ENCODE results near the gene ITGA7. TPM values are rescaled to one million over a fixed set of nuclear protein-coding genes. Genes with fewer than 3 reads are reported as not detected.

ITGA7 gene
- polyA plus RNA-seq, 1 of the 3 experiments (the other 2 are of a cell fraction), result 19.7 TPM

DNA sequence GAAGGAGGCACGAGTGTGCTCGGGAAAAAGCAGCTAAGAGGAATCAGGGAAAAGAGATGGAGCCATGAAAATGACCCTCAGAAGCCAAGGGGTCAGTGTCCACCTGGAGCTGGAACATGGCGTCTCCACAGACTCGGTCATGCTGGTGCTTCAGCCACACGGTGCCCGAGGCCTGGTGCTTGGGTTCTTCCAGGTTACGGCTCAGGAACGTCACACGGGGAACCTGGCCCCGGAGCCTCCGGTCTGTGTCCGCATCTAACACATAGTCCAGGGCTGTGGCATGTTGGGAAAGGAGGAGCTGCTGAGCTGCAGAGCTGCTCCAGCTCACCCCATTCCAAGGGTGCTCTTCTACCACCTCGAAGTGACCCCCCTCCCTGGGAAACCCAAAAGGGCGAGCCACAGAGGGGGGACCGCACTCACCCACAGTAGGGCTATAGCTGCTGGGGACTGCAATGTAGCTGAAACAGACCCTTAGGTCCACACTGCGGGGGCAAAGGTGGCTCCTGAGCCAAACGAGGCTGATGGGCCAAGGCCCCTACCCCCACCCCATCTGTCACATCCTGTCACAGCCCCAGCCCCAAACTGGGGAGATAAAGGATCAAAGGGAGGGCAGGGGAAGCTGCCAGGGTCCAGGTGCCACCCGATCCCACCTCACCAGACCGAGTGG, 10.8 kb downstream of the ITGA7 start:
- no peaks in the 10 kb centered on the region for H3K27me3 ChIP-seq (ENCODE audit: insufficient read depth)
- TF ChIP-seq TCF12 (IDR thresholded peaks at IDR 0.05) (no peak), MEF2A (IDR thresholded peaks at IDR 0.05; ENCODE audit: borderline replicate concordance, low read depth) (no peak), FOXM1 (IDR thresholded peaks at IDR 0.05; ENCODE audit: low read depth) (no peak)
- H3K4me2 ChIP-seq, result no peak overlapping the region
- no peak for DNase-seq
- H3F3A ChIP-seq (replicated peaks; ENCODE audit: insufficient read depth), result no peaks in the 10 kb centered on the region
- H4K20me1 ChIP-seq (ENCODE audit: insufficient read depth), result no peaks in the 10 kb centered on the region
- H3K4me3 ChIP-seq (ENCODE audit: low read depth in 2 of 2, low read length in 1 of 2), result no peak overlapping the region
- H3K9me3 ChIP-seq, result no peaks in the 10 kb centered on the region
- H3K79me2 ChIP-seq (ENCODE audit: insufficient read depth), result no peaks in the 10 kb centered on the region
- H3K36me3 ChIP-seq (replicated peaks in 1 of 2; ENCODE audit: control insufficient read depth in 1 of 2, insufficient read depth in 2 of 2, low read length in 1 of 2), result no peaks in the 10 kb centered on the region
- no peaks in the 10 kb centered on the region for H3K9me2 ChIP-seq
- H3K27ac ChIP-seq (ENCODE audit: low read depth in 2 of 2, low read length in 1 of 2), result no peak overlapping the region
- H3K4me1 ChIP-seq (ENCODE audit: control insufficient read depth in 1 of 2, insufficient read depth in 2 of 2, low read depth in 1 of 2, low read length in 1 of 2), result peaks cover 0 to 3% of the 10 kb centered on the region in 2 experiments; a peak in 1 of 4 replicates
- ChIA-PET POLR2A (no interaction called here), CTCF (interaction anchor here (1.3 to 2.1 kb wide), 2 partner anchors 9 to 41 kb away, joined by 4 to 12 read pairs; no protein-coding TSS in a partner anchor)
- H2AFZ ChIP-seq (ENCODE audit: low read depth), result no peak overlapping the region
- WGBS (ENCODE audit: low lambda C conversion rate), result 67% methylated on average over 11 of the region's 19 CpGs
- H3K9ac ChIP-seq, result no peak overlapping the region

DNA sequence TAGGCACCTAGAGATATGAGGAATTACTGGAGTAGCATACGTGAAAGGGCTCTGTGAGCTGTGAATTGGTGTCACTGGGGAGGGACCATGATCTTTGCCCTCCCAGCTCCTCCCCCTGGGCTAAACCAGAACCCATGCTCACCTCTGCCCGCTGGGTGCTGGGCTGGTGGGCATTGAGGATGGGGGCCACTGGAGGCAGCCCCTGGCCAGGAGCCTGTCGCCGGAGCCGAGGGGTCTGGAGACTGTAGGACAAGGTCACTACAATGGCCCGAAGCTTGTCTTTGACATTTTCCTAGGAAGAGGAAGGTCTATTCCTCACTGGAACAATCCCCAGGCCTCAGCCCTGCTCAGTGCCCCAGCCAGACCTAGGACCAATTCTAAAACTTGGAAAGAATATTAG, 11.6 kb downstream of the ITGA7 start:
- TF ChIP-seq CHD2 (IDR thresholded peaks at IDR 0.05; ENCODE audit: low read length, partially characterized antibody) (no peak), FOXM1 (IDR thresholded peaks at IDR 0.05; ENCODE audit: low read depth) (no peak), SIN3A (IDR thresholded peaks at IDR 0.05; ENCODE audit: borderline replicate concordance, low read depth, low read length) (no peak), GATA2 (CRISPR knock-in tag; IDR thresholded peaks at IDR 0.05) (no peak), NFIC (IDR thresholded peaks at IDR 0.05; ENCODE audit: borderline replicate concordance) (no peak), EZH2phosphoT487 (IDR thresholded peaks at IDR 0.05; ENCODE audit: borderline replicate concordance, low read depth) (no peak)
- TF ChIP-seq, protein P1, sequence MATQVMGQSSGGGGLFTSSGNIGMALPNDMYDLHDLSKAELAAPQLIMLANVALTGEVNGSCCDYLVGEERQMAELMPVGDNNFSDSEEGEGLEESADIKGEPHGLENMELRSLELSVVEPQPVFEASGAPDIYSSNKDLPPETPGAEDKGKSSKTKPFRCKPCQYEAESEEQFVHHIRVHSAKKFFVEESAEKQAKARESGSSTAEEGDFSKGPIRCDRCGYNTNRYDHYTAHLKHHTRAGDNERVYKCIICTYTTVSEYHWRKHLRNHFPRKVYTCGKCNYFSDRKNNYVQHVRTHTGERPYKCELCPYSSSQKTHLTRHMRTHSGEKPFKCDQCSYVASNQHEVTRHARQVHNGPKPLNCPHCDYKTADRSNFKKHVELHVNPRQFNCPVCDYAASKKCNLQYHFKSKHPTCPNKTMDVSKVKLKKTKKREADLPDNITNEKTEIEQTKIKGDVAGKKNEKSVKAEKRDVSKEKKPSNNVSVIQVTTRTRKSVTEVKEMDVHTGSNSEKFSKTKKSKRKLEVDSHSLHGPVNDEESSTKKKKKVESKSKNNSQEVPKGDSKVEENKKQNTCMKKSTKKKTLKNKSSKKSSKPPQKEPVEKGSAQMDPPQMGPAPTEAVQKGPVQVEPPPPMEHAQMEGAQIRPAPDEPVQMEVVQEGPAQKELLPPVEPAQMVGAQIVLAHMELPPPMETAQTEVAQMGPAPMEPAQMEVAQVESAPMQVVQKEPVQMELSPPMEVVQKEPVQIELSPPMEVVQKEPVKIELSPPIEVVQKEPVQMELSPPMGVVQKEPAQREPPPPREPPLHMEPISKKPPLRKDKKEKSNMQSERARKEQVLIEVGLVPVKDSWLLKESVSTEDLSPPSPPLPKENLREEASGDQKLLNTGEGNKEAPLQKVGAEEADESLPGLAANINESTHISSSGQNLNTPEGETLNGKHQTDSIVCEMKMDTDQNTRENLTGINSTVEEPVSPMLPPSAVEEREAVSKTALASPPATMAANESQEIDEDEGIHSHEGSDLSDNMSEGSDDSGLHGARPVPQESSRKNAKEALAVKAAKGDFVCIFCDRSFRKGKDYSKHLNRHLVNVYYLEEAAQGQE (IDR thresholded peaks at IDR 0.05; ENCODE audit: low read depth, low read length), result no peak
- TF ChIP-seq, protein P2, sequence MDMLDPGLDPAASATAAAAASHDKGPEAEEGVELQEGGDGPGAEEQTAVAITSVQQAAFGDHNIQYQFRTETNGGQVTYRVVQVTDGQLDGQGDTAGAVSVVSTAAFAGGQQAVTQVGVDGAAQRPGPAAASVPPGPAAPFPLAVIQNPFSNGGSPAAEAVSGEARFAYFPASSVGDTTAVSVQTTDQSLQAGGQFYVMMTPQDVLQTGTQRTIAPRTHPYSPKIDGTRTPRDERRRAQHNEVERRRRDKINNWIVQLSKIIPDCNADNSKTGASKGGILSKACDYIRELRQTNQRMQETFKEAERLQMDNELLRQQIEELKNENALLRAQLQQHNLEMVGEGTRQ (IDR thresholded peaks at IDR 0.05; ENCODE audit: borderline replicate concordance, low read depth, low read length), result no peak
- TF ChIP-seq, protein P3, sequence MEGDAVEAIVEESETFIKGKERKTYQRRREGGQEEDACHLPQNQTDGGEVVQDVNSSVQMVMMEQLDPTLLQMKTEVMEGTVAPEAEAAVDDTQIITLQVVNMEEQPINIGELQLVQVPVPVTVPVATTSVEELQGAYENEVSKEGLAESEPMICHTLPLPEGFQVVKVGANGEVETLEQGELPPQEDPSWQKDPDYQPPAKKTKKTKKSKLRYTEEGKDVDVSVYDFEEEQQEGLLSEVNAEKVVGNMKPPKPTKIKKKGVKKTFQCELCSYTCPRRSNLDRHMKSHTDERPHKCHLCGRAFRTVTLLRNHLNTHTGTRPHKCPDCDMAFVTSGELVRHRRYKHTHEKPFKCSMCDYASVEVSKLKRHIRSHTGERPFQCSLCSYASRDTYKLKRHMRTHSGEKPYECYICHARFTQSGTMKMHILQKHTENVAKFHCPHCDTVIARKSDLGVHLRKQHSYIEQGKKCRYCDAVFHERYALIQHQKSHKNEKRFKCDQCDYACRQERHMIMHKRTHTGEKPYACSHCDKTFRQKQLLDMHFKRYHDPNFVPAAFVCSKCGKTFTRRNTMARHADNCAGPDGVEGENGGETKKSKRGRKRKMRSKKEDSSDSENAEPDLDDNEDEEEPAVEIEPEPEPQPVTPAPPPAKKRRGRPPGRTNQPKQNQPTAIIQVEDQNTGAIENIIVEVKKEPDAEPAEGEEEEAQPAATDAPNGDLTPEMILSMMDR (IDR thresholded peaks at IDR 0.05), result no peak
- Histone ChIP-seq H3K9me2 (no peaks in the 10 kb centered on the region), H3K9me3 (no peaks in the 10 kb centered on the region), H3K79me2 (ENCODE audit: insufficient read depth) (no peaks in the 10 kb centered on the region), H3K4me1 (ENCODE audit: control insufficient read depth in 1 of 2, insufficient read depth in 2 of 2, low read depth in 1 of 2, low read length in 1 of 2) (peaks cover 0 to 3% of the 10 kb centered on the region in 2 experiments; a peak in 1 of 4 replicates), H3F3A (replicated peaks; ENCODE audit: insufficient read depth) (no peaks in the 10 kb centered on the region), H3K36me3 (replicated peaks in 1 of 2; ENCODE audit: control insufficient read depth in 1 of 2, insufficient read depth in 2 of 2, low read length in 1 of 2) (no peaks in the 10 kb centered on the region), H3K27me3 (ENCODE audit: insufficient read depth) (no peaks in the 10 kb centered on the region), H3K4me2 (no peak overlapping the region), H3K9ac (no peak overlapping the region), H4K20me1 (ENCODE audit: insufficient read depth) (no peaks in the 10 kb centered on the region), H3K27ac (ENCODE audit: low read depth in 2 of 2, low read length in 1 of 2) (no peak overlapping the region), H2AFZ (ENCODE audit: low read depth) (no peak overlapping the region), H3K4me3 (ENCODE audit: low read depth in 2 of 2, low read length in 1 of 2) (no peak overlapping the region)
- no peak for DNase-seq
- WGBS (ENCODE audit: low lambda C conversion rate), result 73% methylated on average over 3 of the region's 6 CpGs
- POLR2A ChIA-PET, result no interaction called here
- CTCF ChIA-PET, result interaction anchor here (1.0 to 2.1 kb wide), 3 partner anchors 10 to 40 kb away, joined by 3 to 12 read pairs (median 4); no protein-coding TSS in a partner anchor

Data from SK-N-SH (cell line).